ENCODE results near the gene AUTS2.

AUTS2 gene

GRCh38 chr7:69624435-69625230, 26.4 kb downstream of the AUTS2 start:
- no peak for DNase-seq (ENCODE audit: low spot score)

- DNase-seq (ENCODE audit: low spot score), result no peak
Observed at GRCh38 chr7:69625238-69625637, 27.0 kb downstream of the AUTS2 start.

GRCh38 chr7:69625798-69626197, 27.5 kb downstream of the AUTS2 start:
- no peak for DNase-seq (ENCODE audit: low spot score)

- no peak for DNase-seq (ENCODE audit: low spot score)
Observed at GRCh38 chr7:69630292-69630691, 32.0 kb downstream of the AUTS2 start.

- DNase-seq (ENCODE audit: low spot score), result no peak
Observed at GRCh38 chr7:69631131-69631530, 32.9 kb downstream of the AUTS2 start.

- no peak for DNase-seq (ENCODE audit: low spot score)
Observed at GRCh38 chr7:69632280-69632679, 34.0 kb downstream of the AUTS2 start.

- DNase-seq (ENCODE audit: low spot score), result no peak
Observed at GRCh38 chr7:69633122-69633831, 35.0 kb downstream of the AUTS2 start.

- no peak for DNase-seq (ENCODE audit: low spot score)
Observed at GRCh38 chr7:69635555-69636185, 37.4 kb downstream of the AUTS2 start.

- DNase-seq (ENCODE audit: low spot score), result no peak
Observed at GRCh38 chr7:69638674-69639073, 40.4 kb downstream of the AUTS2 start.

GRCh38 chr7:69640216-69640615, 41.9 kb downstream of the AUTS2 start:
- no peak for DNase-seq (ENCODE audit: low spot score)

GRCh38 chr7:69640925-69641594, 42.8 kb downstream of the AUTS2 start:
- no peak for DNase-seq (ENCODE audit: low spot score)

- no peak for DNase-seq (ENCODE audit: low spot score)
Observed at GRCh38 chr7:69643265-69643664, 45.0 kb downstream of the AUTS2 start.

GRCh38 chr7:69643708-69644445, 45.6 kb downstream of the AUTS2 start:
- DNase-seq (ENCODE audit: low spot score), result no peak

- DNase-seq (ENCODE audit: low spot score), result no peak
Observed at GRCh38 chr7:69645683-69646082, 47.4 kb downstream of the AUTS2 start.

GRCh38 chr7:69651101-69651590, 52.9 kb downstream of the AUTS2 start:
- no peak for DNase-seq (ENCODE audit: low spot score)

GRCh38 chr7:69652947-69653701, 54.8 kb downstream of the AUTS2 start:
- no peak for DNase-seq (ENCODE audit: low spot score)

- no peak for DNase-seq (ENCODE audit: low spot score)
Observed at GRCh38 chr7:69653806-69654205, 55.5 kb downstream of the AUTS2 start.

- DNase-seq (ENCODE audit: low spot score), result no peak
Observed at GRCh38 chr7:69654381-69654780, 56.1 kb downstream of the AUTS2 start.

- DNase-seq (ENCODE audit: low spot score), result no peak
Observed at GRCh38 chr7:69654849-69655707, 56.8 kb downstream of the AUTS2 start.

- no peak for DNase-seq (ENCODE audit: low spot score)
Observed at GRCh38 chr7:69656077-69656476, 57.8 kb downstream of the AUTS2 start.
